ENCODE measurements around the gene TGIF1. TPM values are rescaled to one million over a fixed set of nuclear protein-coding genes. Genes with fewer than 3 reads are reported as not detected.

Gene TGIF1
- total RNA-seq, 1 donor from 2014 or later = 7.6 TPM

GRCh38 chr18:3429121-3429520 is 20.9 kb upstream of the TGIF1 start:
- intact Hi-C loops (cut with micrococcal nuclease) = no loop called here

GRCh38 chr18:3434685-3435084 is 15.3 kb upstream of the TGIF1 start:
- intact Hi-C loops (cut with micrococcal nuclease) = no loop called here

- intact Hi-C loops (cut with micrococcal nuclease) = no loop called here
These were observed 9.6 kb upstream of the TGIF1 start for GRCh38 chr18:3440341-3440740.

DNA sequence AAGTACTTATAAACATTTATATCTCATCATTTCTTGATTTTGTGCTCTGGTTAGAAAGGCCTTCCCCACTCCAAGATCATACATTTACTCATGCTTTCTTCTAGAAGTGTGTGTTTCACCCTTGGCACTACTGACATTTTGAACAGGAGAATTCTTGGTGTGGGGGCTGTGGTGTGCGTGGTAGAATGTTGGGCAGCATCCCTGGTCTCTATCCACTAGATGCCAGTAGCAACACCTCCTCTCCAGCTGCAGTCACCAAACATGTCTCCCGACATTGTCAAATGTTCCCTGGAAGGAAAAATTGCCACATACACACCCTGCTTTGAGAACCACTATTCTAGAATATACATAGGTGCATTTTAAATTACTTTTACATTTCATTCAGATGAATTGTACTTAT is 8.7 kb upstream of the TGIF1 start:
- intact Hi-C loops (cut with micrococcal nuclease) = no loop called here

DNA sequence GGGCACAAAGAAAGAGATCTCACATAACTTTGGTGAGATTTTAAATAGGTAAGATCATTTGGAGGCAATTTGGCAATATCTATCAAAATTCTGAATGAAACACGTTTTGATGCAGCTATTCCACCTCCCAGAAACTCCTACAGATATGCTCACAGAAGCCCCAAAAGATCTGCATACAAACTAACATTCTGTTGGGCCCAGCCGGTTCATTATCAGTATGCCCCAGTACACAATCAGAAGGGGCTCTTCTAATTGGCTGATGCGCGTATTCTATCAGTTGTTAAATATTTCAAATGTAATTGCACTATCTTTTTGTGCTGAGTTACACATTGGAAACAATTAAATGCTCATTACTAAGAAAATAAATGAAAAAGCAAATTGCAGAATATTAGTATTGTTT is 7.1 kb upstream of the TGIF1 start:
- intact Hi-C loops (cut with micrococcal nuclease) = no loop called here

DNA sequence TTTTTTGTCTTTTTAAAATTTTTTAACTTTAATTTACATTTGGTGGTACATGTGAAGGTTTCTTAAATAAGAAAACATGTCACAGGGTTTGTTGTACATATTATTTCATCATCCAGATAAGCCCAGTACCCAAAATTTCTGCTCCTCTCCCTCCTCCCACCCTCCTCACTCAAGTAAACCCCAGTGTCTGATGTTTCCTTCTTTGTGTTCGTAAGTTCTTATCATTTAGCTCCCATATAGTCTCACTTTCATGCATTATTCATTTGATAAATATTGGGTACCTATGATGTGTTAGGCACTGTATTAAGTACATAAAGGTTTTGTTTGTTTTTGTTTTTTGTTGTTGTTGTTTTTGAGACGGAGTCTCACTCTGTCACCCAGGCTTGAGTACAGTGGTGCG is 5.7 kb upstream of the TGIF1 start:
- intact Hi-C loops (cut with micrococcal nuclease) = no loop called here

DNA sequence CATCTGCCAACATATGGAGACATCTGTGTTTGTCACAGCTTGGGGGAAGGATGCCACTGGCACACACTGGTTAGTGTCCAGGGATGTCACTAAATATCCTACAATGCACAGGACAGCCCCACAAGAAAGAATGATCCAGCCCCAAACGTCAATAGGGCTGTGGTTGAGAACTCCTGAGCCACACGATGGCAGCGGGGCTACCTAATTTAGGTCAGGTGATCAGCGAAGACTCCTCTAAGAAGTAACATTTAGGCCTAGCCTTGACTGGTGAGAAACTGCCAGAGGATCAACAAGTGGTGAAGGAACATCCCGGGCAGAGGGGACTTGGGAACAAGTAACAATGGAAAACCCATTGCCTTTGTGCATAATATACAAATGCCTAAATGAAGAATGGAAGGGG is 5.0 kb upstream of the TGIF1 start:
- intact Hi-C loops (cut with micrococcal nuclease) = loop anchor here (5.0 kb wide), 1 partner anchor 383 kb away; no protein-coding TSS in a partner anchor

- intact Hi-C loops (cut with micrococcal nuclease) = loop anchor here (5.0 kb wide), 1 partner anchor 385 kb away; no protein-coding TSS in a partner anchor
These were observed 2.7 kb upstream of the TGIF1 start for GRCh38 chr18:3447068-3447894.

DNA sequence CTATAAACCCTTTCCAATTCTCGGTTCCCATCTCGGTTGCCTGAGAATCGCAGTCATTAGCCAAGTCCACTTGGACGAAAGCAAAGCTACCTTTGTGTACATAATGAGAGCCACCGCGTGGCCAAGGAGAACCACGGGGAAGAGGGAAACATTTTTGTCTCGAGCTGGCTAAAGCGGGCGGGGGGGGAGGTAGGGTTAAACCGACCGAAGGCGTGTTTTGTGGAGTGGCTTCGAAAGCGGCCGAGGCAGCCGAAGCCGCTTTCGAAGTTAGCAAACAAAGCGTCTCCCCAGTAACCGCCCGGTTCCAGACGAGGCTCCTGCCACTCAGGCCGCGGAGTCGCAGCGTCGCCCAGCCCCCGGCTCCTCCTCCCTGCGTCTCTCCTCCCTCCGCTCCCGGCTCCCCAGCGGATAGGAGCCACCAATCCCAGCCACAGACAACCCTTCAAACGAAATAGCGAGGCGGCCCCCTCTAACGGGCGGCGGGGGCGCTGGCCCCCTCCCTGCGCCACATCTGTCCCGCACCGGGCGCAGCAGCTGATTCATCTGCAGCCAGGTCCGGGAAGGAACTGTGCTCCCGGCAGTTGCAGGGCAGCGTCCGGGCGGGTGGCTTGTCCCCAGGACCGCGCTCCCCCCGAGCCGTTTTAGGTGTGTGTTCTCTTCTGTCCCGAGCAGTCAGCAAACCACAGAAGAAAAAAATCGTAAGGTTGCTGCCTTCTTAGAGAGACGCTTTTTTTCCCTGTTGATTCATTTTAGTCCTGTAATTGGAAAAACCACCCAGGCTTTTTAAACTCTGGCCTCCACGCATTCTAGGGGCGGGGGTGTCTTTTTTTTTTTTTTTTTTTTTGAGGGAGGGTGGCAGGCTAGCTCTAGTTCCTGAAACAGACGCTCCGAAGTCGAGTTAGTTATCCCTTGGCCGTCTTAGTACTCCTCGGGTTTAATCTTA is 1.8 kb upstream of the TGIF1 start:
- intact Hi-C loops (cut with micrococcal nuclease) = loop anchor here (1.0 to 5.0 kb wide), 5 partner anchors 146 to 435 kb away; partner anchors contain the start of genes LPIN2, MYL12A and MYL12B

GRCh38 chr18:3448838-3449511 is 997 bp upstream of the TGIF1 start:
- intact Hi-C loops (cut with micrococcal nuclease) = loop anchor here (1.0 to 5.0 kb wide), 5 partner anchors 145 to 436 kb away; partner anchors contain the start of genes LPIN2, MYL12A and MYL12B

DNA sequence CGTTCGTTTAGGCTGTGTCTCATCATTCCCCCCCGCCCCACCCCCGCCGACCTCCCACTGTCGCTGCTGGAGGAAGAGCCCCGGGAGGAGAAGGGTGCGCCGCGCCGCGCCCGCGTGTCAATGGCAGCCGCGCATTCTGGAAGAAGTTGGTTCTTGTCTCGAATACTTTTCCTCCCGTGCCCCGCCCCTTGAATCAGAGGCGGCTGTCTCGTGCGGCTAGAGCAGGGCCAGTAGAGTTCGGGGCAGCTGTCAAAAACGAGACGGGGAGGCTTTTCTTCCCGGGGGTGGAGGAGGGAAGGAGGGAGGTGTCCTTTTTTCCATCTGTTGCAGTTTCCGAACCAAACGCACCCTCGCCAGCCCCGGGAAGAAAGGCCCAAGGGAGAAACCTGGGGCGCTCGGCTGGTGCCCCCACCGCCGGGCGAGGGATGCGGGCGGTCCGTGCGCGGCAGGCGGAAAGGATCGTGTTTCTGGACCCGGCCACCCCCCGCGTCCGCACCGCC is 410 bp upstream of the TGIF1 start:
- intact Hi-C loops (cut with micrococcal nuclease) = loop anchor here (2.0 to 10.0 kb wide), 3 partner anchors 387 to 875 kb away; partner anchors contain the start of genes LPIN2, METTL4 and NDC80

DNA sequence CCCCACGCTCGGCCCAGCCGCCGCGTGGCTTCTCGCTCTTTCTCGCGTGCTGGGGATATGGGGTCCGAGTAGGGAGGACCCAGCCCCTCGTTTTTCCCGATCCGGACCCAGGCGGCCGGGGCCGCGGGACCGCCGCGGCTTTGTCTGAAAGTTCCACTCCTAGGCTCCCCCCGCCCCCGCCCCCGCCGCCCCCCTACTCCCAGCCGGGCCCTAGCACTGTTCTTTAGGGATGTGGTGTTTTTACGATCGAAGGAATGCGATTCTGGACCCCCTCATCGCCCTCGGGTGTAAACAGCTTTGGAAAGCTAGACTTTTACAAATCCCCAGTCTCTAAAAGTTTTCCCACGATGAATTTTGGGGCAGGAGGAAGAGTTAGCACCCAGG is 819 bp downstream of the TGIF1 start:
- intact Hi-C loops (cut with micrococcal nuclease) = loop anchor here (10.0 kb wide), 1 partner anchor 876 kb away; the partner anchor contains the start of genes METTL4 and NDC80

- intact Hi-C loops (cut with micrococcal nuclease) = loop anchor here (10.0 kb wide), 1 partner anchor 877 kb away; the partner anchor contains the start of genes METTL4 and NDC80
These were observed 1.4 kb downstream of the TGIF1 start for GRCh38 chr18:3451183-3451988.

DNA sequence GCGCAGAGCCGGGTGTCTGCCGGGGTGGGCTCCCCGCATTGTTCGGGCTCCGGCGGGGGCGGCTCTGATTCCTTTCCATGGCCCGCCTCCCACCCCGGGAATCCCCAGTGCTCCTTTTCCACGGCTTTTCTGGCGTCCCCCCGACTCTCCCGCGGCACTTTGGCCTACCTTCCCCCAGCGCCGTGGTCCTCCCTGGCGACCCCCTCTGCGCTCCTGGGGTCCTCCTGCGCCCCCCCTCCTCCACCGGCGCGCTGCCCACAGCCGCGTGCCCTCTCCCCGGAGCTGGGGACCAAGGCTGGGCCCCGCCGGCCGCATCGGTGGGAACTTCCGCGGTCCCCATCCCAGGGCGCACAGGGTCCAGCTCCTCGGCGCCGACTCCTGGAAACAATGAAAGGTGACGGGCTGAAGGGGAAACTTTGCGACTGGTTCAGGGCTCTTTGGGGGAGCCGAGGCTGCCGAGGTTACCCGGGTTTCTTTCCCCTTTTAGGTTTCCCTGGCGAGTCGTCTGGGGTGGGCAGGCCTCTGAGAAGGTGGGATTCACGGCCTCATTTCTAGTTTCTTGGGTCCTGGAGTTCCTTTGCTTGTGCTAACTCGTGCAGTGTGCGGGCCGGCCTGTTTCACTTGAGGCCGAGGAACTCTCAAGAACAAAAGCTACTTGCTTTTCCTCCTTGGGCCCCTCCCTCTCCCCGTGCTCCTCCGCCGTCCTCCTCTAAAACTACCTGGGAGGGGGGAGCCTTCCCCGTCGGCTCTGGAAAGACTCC is 2.2 kb downstream of the TGIF1 start:
- intact Hi-C loops (cut with micrococcal nuclease) = loop anchor here (10.0 kb wide), 1 partner anchor 877 kb away; the partner anchor contains the start of genes METTL4 and NDC80

DNA sequence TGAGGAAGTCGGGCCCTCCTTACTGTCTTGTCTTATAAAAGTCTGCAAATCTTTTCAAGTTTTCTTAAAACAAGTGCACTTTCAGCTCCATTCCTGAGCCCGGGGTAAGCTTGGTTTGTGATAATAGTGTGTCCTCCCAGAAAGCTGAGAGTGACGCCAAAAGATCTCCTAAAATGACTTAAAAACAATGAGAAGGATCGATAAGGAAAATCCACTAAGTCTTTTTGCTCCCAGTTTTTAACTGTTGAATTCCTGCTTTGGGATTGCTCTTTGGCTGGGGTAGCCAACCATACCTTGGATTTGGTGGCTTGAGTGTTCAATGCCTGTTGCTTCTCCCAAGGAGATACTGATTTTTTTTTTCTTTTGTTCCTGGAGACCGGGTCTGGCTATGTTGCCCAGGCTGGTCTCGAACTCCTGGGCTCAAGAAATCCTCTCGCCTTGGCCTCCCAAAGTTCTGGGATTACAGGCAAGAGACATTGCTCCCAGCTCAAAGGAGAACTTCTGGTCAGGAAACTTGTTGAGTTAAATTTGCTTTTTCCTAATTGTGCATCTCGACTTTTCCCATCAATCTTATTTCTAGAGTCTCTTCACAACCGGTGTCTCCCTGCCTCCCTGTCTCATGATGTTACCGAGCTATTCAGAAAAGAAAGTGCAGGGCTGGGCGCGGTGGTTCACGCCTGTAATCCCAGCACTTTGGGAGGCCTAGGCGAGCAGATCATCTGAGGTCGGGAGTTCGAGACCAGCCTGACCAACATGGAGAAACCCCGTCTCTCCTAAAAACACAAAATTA is 3.0 kb downstream of the TGIF1 start:
- intact Hi-C loops (cut with micrococcal nuclease) = loop anchor here (10.0 kb wide), 1 partner anchor 878 kb away; the partner anchor contains the start of genes METTL4 and NDC80

- intact Hi-C loops (cut with micrococcal nuclease) = loop anchor here (1.0 to 10.0 kb wide), 4 partner anchors 156 to 879 kb away; partner anchors contain the start of genes METTL4 and NDC80
These were observed 3.8 kb downstream of the TGIF1 start for GRCh38 chr18:3453540-3454364.

Measured in T-helper 2 cell treated with Interferon-gamma antibody and Interleukin-4, amounts not matched to agents 100 ng/mL and 5 ng/mL, for 36 hours (primary cell).